GM21367 (cell line): ENCODE results near the gene ATRNL1.
"Not testable (repeated sequence)": the region's sequence is repeated elsewhere in the genome, so short reads cannot be mapped to it uniquely, and the experiment has no call there.

Source experiments
- ATAC-seq: cut with Tn5 transposase; IDR thresholded peaks from one replicate; pipeline ENCODE4 v1.9.1; 2021; ENCODE audit not compliant: unreplicated experiment

Gene ATRNL1

GRCh38 chr10:115711306-115711705 lies 618.1 kb downstream of the ATRNL1 start:
- ATAC-seq = no peak

- no peak for ATAC-seq
Observed at GRCh38 chr10:115720121-115720520, 627.0 kb downstream of the ATRNL1 start.

GRCh38 chr10:115727129-115727528 lies 634.0 kb downstream of the ATRNL1 start:
- ATAC-seq = no peak

- ATAC-seq = no peak
Observed at GRCh38 chr10:115744089-115744488, 650.9 kb downstream of the ATRNL1 start.

- no peak for ATAC-seq
Observed at GRCh38 chr10:115745943-115746342, 652.8 kb downstream of the ATRNL1 start.

- ATAC-seq = no peak
Observed at GRCh38 chr10:115747811-115748210, 654.6 kb downstream of the ATRNL1 start.

- not testable (repeated sequence) for ATAC-seq
Observed at GRCh38 chr10:115758488-115758887, 665.3 kb downstream of the ATRNL1 start.

GRCh38 chr10:115760131-115760530 lies 667.0 kb downstream of the ATRNL1 start:
- no peak for ATAC-seq

GRCh38 chr10:115761166-115761565 lies 668.0 kb downstream of the ATRNL1 start:
- no peak for ATAC-seq

- no peak for ATAC-seq
Observed at GRCh38 chr10:115762029-115762428, 668.9 kb downstream of the ATRNL1 start.

GRCh38 chr10:115771755-115772154 lies 678.6 kb downstream of the ATRNL1 start:
- no peak for ATAC-seq

GRCh38 chr10:115772606-115773005 lies 679.4 kb downstream of the ATRNL1 start:
- no peak for ATAC-seq

GRCh38 chr10:115773832-115774231 lies 680.7 kb downstream of the ATRNL1 start:
- ATAC-seq = no peak

- ATAC-seq = no peak
Observed at GRCh38 chr10:115774721-115775120, 681.6 kb downstream of the ATRNL1 start.

- no peak for ATAC-seq
Observed at GRCh38 chr10:115777646-115778045, 684.5 kb downstream of the ATRNL1 start.

- no peak for ATAC-seq
Observed at GRCh38 chr10:115790220-115790619, 697.1 kb downstream of the ATRNL1 start.

- ATAC-seq = no peak
Observed at GRCh38 chr10:115795964-115796363, 702.8 kb downstream of the ATRNL1 start.

- no peak for ATAC-seq
Observed at GRCh38 chr10:115801457-115801856, 708.3 kb downstream of the ATRNL1 start.

GRCh38 chr10:115801992-115802391 lies 708.8 kb downstream of the ATRNL1 start:
- ATAC-seq = no peak

- ATAC-seq = no peak
Observed at GRCh38 chr10:115802911-115803310, 709.7 kb downstream of the ATRNL1 start.

GRCh38 chr10:115814542-115814941 lies 721.4 kb downstream of the ATRNL1 start:
- no peak for ATAC-seq

GRCh38 chr10:115818012-115818411 lies 724.8 kb downstream of the ATRNL1 start:
- ATAC-seq = no peak

- ATAC-seq = no peak
Observed at GRCh38 chr10:115826396-115826795, 733.2 kb downstream of the ATRNL1 start.
